H1 (cell line): ENCODE measurements around the gene PLD2. TPM values are rescaled to one million over a fixed set of nuclear protein-coding genes. Genes with fewer than 3 reads are reported as not detected.

ENCODE experiments used
- CTCF ChIA-PET: fragments of 300-600 bp; sonication (Branson Sonifier 250); formaldehyde crosslinking; loops from one replicate; lab custom pipeline; 2021; ENCODE audit not compliant: partially characterized antibody; lab: Charles Lee
- POLR2A ChIA-PET: fragments of 300-600 bp; sonication (Branson Sonifier 250); formaldehyde crosslinking; loops from one replicate; lab custom pipeline; 2021; ENCODE audit warnings: inconsistent platforms; ENCODE audit not compliant: partially characterized antibody; lab: Charles Lee
- DNase-seq, 2 experiments: peaks; one replicate each; pipeline versions ENCODE4 v3.0.0 to v3.0.0-alpha.2; 2010 to 2022; ENCODE audit warnings: low spot score in 2 of 2, low read depth in 1 of 2, mixed read lengths in 1 of 2
- FAIRE-seq: peaks from 2 replicates; lab custom pipeline; 2011; peaks lifted over from hg19 to GRCh38; lab: Jason Lieb, UNC
- H2AFZ ChIP-seq: 2 replicates; pipeline ENCODE4 v1.8.1; 2012; ENCODE audit warnings: low read length, inconsistent platforms
- H2AK5ac ChIP-seq: 2 replicates; pipeline ENCODE4 v1.6.1; 2013; ENCODE audit warnings: low read depth, low read length
- H2BK120ac ChIP-seq: replicated peaks from 2 replicates; pipeline ENCODE3; 2013; ENCODE audit warnings: low read depth, low read length, inconsistent platforms
- H2BK12ac ChIP-seq: 2 replicates; pipeline ENCODE4 v1.6.1; 2013; ENCODE audit warnings: low read depth, low read length
- H2BK15ac ChIP-seq: 2 replicates; pipeline ENCODE4 v1.6.1; 2013; ENCODE audit warnings: low read length
- H2BK20ac ChIP-seq: 2 replicates; pipeline ENCODE4 v1.6.1; 2013; ENCODE audit warnings: low read length
- H2BK5ac ChIP-seq: 2 replicates; pipeline ENCODE4 v1.6.1; 2013; ENCODE audit warnings: low read depth, low read length
- H3K14ac ChIP-seq: 2 replicates; pipeline ENCODE4 v1.6.1; 2013; ENCODE audit warnings: inconsistent platforms; ENCODE audit not compliant: insufficient read length
- H3K18ac ChIP-seq: 2 replicates; pipeline ENCODE4 v1.6.1; 2013; ENCODE audit warnings: low read length; ENCODE audit errors: extremely low read depth
- H3K23ac ChIP-seq: 2 replicates; pipeline ENCODE4 v1.6.1; 2013; ENCODE audit warnings: inconsistent platforms; ENCODE audit not compliant: insufficient read length
- H3K23me2 ChIP-seq: 2 replicates; pipeline ENCODE4 v1.6.1; 2013; ENCODE audit warnings: low read depth, low read length
- H3K27ac ChIP-seq: 2 replicates; pipeline ENCODE4 v1.6.1; 2011; ENCODE audit warnings: low read depth, low read length, inconsistent platforms
- H3K27me3 ChIP-seq, 4 experiments: replicated peaks in 1 of 4; 1 replicate in 1 of 4; 2 replicates in 3 of 4; pipeline versions ENCODE4 v1.6.1 to v1.8.1; 2011 to 2013; ENCODE audit warnings: low read length in 3 of 4, mild to moderate bottlenecking in 3 of 4, inconsistent platforms in 2 of 4, mixed read lengths in 2 of 4, moderate library complexity in 1 of 4; ENCODE audit not compliant: control insufficient read depth in 3 of 4, insufficient read depth in 3 of 4; ENCODE audit errors: extremely low read depth in 1 of 4
- H3K36me3 ChIP-seq, 4 experiments: 2 replicates each; pipeline versions ENCODE4 v1.6.1 to v1.8.1; 2011 to 2013; ENCODE audit warnings: mild to moderate bottlenecking in 4 of 4, low read length in 3 of 4, moderate library complexity in 2 of 4, control low read depth in 1 of 4, inconsistent platforms in 1 of 4; ENCODE audit not compliant: insufficient read depth in 4 of 4, control insufficient read depth in 2 of 4
- H3K4ac ChIP-seq: replicated peaks from 2 replicates; pipeline ENCODE3; 2013; ENCODE audit warnings: low read length, low read depth, mixed read lengths, inconsistent platforms; ENCODE audit not compliant: insufficient read length
- H3K4me1 ChIP-seq, 4 experiments: replicated peaks in 1 of 4; 1 replicate in 1 of 4; 2 replicates in 3 of 4; pipeline versions ENCODE4 v1.6.1 to v1.8.1; 2011 to 2013; ENCODE audit warnings: low read length in 3 of 4, inconsistent platforms in 2 of 4, mixed read lengths in 1 of 4; ENCODE audit not compliant: insufficient read depth in 4 of 4, control insufficient read depth in 3 of 4
- H3K4me2 ChIP-seq, 2 experiments: 2 replicates each; pipeline versions ENCODE4 v1.6.1 to v1.8.1; 2011 to 2013; ENCODE audit warnings: low read depth in 2 of 2, low read length in 2 of 2, control low read depth in 1 of 2, inconsistent platforms in 1 of 2, mild to moderate bottlenecking in 1 of 2; ENCODE audit not compliant: insufficient read depth in 1 of 2
- H3K4me3 ChIP-seq, 4 experiments: fragments of 200-600, 300-600 bp in 1 of 4; sonication (generic), shearing (Covaris generic), sonication (Bioruptor Twin) in 1 of 4; 2 replicates each; pipeline versions ENCODE4 v1.5.1 to v1.8.1; 2011 to 2016; ENCODE audit warnings: low read length in 4 of 4, low read depth in 3 of 4, control low read depth in 2 of 4, inconsistent platforms in 2 of 4, mild to moderate bottlenecking in 2 of 4, mixed read lengths in 1 of 4, moderate library complexity in 1 of 4; ENCODE audit not compliant: insufficient read depth in 2 of 4; ENCODE audit errors: extremely low read depth in 1 of 4
- H3K56ac ChIP-seq: replicated peaks from 2 replicates; pipeline ENCODE3; 2013; ENCODE audit warnings: low read depth, mild to moderate bottlenecking, mixed read lengths, low read length, inconsistent platforms; ENCODE audit not compliant: insufficient read length
- H3K79me1 ChIP-seq: 2 replicates; pipeline ENCODE4 v1.6.1; 2013; ENCODE audit warnings: low read depth, low read length, control low read depth
- H3K79me2 ChIP-seq, 2 experiments: 2 replicates each; pipeline versions ENCODE4 v1.6.1 to v1.8.1; 2012 to 2013; ENCODE audit warnings: low read length in 2 of 2, mild to moderate bottlenecking in 2 of 2, inconsistent platforms in 1 of 2; ENCODE audit not compliant: insufficient read depth in 2 of 2, control insufficient read depth in 1 of 2
- H3K9ac ChIP-seq, 4 experiments: replicated peaks in 1 of 4; 1 replicate in 1 of 4; 2 replicates in 3 of 4; pipeline versions ENCODE4 v1.6.1 to v1.8.1; 2011 to 2013; ENCODE audit warnings: low read depth in 3 of 4, low read length in 3 of 4, control low read depth in 2 of 4, mild to moderate bottlenecking in 2 of 4, moderate library complexity in 2 of 4, inconsistent platforms in 1 of 4; ENCODE audit errors: extremely low read depth in 1 of 4
- H3K9me3 ChIP-seq, 2 experiments: 2 replicates each; pipeline versions ENCODE4 v1.6.1 to v1.8.1; 2012 to 2013; ENCODE audit warnings: mild to moderate bottlenecking in 2 of 2, moderate library complexity in 2 of 2, control low read depth in 1 of 2, inconsistent platforms in 1 of 2, low read depth in 1 of 2, low read length in 1 of 2, mixed read lengths in 1 of 2; ENCODE audit not compliant: insufficient read depth in 2 of 2
- H4K20me1 ChIP-seq, 2 experiments: replicated peaks in 1 of 2; 2 replicates each; pipeline versions ENCODE3 to v1.8.1; 2011 to 2013; ENCODE audit warnings: inconsistent platforms in 2 of 2, low read length in 2 of 2, mild to moderate bottlenecking in 1 of 2; ENCODE audit not compliant: insufficient read depth in 2 of 2, control insufficient read depth in 1 of 2
- H4K5ac ChIP-seq: 2 replicates; pipeline ENCODE4 v1.6.1; 2013; ENCODE audit warnings: low read length, low read depth, mixed read lengths, inconsistent platforms; ENCODE audit not compliant: insufficient read length
- H4K8ac ChIP-seq: 2 replicates; pipeline ENCODE4 v1.8.0; 2013; ENCODE audit warnings: mild to moderate bottlenecking, moderate library complexity, low read length, inconsistent platforms; ENCODE audit not compliant: insufficient read depth; ENCODE audit errors: extremely low read depth
- H4K91ac ChIP-seq: replicated peaks from 2 replicates; pipeline ENCODE3; 2013; ENCODE audit warnings: low read length, mixed read lengths, inconsistent platforms; ENCODE audit not compliant: insufficient read length
- BRCA1 ChIP-seq: IDR thresholded peaks from 2 replicates; pipeline ENCODE4 v1.6.1; 2012; ENCODE audit warnings: low read depth, low read length, improper control_type of control experiment
- CEBPB ChIP-seq: IDR thresholded peaks from 2 replicates; pipeline ENCODE4 v1.6.1; 2012; ENCODE audit warnings: low read depth, low read length
- CHD2 ChIP-seq: IDR thresholded peaks from 2 replicates; pipeline ENCODE4 v1.6.1; 2012; ENCODE audit warnings: low read length, improper control_type of control experiment
- EP300 ChIP-seq, 2 experiments: IDR thresholded peaks; 1 replicate in 1 of 2; 2 replicates in 1 of 2; pipeline ENCODE4 v1.6.1; 2011 to 2012; ENCODE audit warnings: low read depth in 2 of 2, low read length in 2 of 2, mild to moderate bottlenecking in 2 of 2, borderline replicate concordance in 1 of 2, inconsistent platforms in 1 of 2, moderate library complexity in 1 of 2
- SAP30 ChIP-seq: fragments of 300-600 bp; sonication (generic); IDR thresholded peaks from 2 replicates; pipeline ENCODE4 v1.7.1; 2012; ENCODE audit warnings: low read length, moderate library complexity, mild to moderate bottlenecking, inconsistent platforms; ENCODE audit not compliant: insufficient read depth, insufficient replicate concordance
- TAF1 ChIP-seq: IDR thresholded peaks from 2 replicates; pipeline ENCODE4 v1.6.1; 2011; ENCODE audit warnings: mild to moderate bottlenecking, low read depth, low read length
- TBP ChIP-seq: IDR thresholded peaks from 2 replicates; pipeline ENCODE4 v1.6.1; 2011; ENCODE audit warnings: low read depth, low read length, improper control_type of control experiment
- YY1 ChIP-seq: IDR thresholded peaks from 2 replicates; pipeline ENCODE4 v1.6.1; 2011; ENCODE audit warnings: low read depth, mild to moderate bottlenecking, low read length
- WGBS, 2 experiments: shearing (Covaris generic) in 1 of 2; methylation state at CpG; one replicate each; pipeline versions ENCODE4 v1.1.6 to v1.1.7; 2013 to 2015; ENCODE audit warnings: low lambda C conversion rate in 2 of 2, mixed read lengths in 2 of 2, inconsistent platforms in 1 of 2, low coverage in 1 of 2, missing lambda C conversion rate in 1 of 2; ENCODE audit not compliant: insufficient replicate concordance in 2 of 2, insufficient coverage in 1 of 2, insufficient read length in 1 of 2; ENCODE audit errors: extremely low coverage in 1 of 2, missing lambda C conversion rate in 1 of 2; 5-methylcytosine and 5-hydroxymethylcytosine counted together
- polyA plus RNA-seq, 7 experiments: library from polyadenylated mRNA; depleted of rRNA in 3 of 7; stranded (reverse) in 5 of 7; unstranded in 2 of 7; fragments of >200 nt in 5 of 7; fragments of 200-250 nt in 2 of 7; gene quantifications; 1 replicate in 5 of 7; 2 replicates in 1 of 7; 4 replicates in 1 of 7; pipeline versions ENCODE4 v1.2.1 to v1.2.3, GENCODE V29; 2011 to 2013; ENCODE audit warnings: missing spikeins in 2 of 7, mixed read lengths in 2 of 7
- total RNA-seq: library from RNA; stranded (reverse); fragmentation: NEBNext Ultra II Directional; extraction: Animal tissue kit (Norgen Biotek cat#: 25700); gene quantifications from 2 replicates; pipeline ENCODE4 v1.2.1, GENCODE V29; 2021
- TF ChIP-seq, protein P1 (sequence below): IDR thresholded peaks from 2 replicates; pipeline ENCODE4 v1.6.1; 2012; ENCODE audit warnings: inconsistent platforms

The PLD2 gene
- total and polyA plus RNA-seq, 2 of the 8 experiments (the other 6 are each of a cell fraction or from before 2014, with no cell fraction given) = 44.3 to 48.4 TPM

DNA sequence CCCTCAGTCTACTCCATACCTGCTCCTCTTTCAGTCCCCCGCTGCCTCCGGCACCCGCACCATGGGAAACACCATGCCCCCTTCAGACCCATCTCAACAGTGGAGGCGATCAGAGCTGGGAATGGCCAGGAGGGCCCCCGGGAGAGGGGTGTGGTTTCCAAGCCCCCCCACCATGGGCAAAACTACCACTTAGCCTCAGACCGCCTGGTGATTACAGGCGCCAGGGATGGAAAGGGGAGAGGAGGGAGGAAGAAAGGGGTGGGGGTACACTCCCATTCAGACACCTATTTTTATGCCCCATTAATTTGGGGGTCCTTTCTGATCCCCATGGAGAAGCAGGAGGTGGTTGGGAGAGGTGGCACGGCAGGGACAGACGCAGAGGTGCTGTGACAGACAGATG is 4.7 kb upstream of the PLD2 start, which contains the start of gene C17orf114:
C17orf114 (minus strand) TSS at position 101 of the 400 bp plus-strand sequence.
- Histone ChIP-seq H4K5ac (no peak within 1 kb of the TSS), H3K79me2 (peaks cover 0 to 8% of the 10 kb centered on the region in 2 experiments; a peak in 2 of 4 replicates), H2BK15ac (no peak within 1 kb of the TSS), H4K91ac (no peak within 1 kb of the TSS), H2BK20ac (no peak within 1 kb of the TSS), H3K79me1 (peaks cover 4% of the 10 kb centered on the region), H3K9ac (no peak within 1 kb of the TSS), H3K23me2 (peaks cover 2% of the 10 kb centered on the region; the same call in 1 of the 2 replicates), H3K27ac (no peak within 1 kb of the TSS), H3K14ac (no peak within 1 kb of the TSS), H3K4me3 (no peak within 1 kb of the TSS), H2BK120ac (no peak within 1 kb of the TSS), H2AK5ac (no peak within 1 kb of the TSS; the same call in 1 of the 2 replicates), H3K27me3 (no peaks in the 10 kb centered on the region), H3K9me3 (no peaks in the 10 kb centered on the region), H3K56ac (no peak within 1 kb of the TSS), H4K20me1 (peaks cover 0 to 3% of the 10 kb centered on the region in 2 experiments), H2BK12ac (no peak within 1 kb of the TSS), H3K4ac (no peak within 1 kb of the TSS), H3K23ac (no peak within 1 kb of the TSS), H4K8ac (no peak within 1 kb of the TSS), H3K36me3 (peaks cover 0 to 19% (median 12%) of the 10 kb centered on the region in 4 experiments; a peak in 7 of 8 replicates), H3K18ac (no peak within 1 kb of the TSS), H3K4me1 (no peaks in the 10 kb centered on the region; a peak in 1 of 7 replicates), H2AFZ (no peak within 1 kb of the TSS), H2BK5ac (no peak within 1 kb of the TSS; the same call in 1 of the 2 replicates), H3K4me2 (no peak within 1 kb of the TSS)
- CTCF ChIA-PET = interaction anchor here (1.2 to 1.8 kb wide), 2 partner anchors 65 to 80 kb away, joined by 4 to 7 read pairs; no protein-coding TSS in a partner anchor
- WGBS, 2 experiments = 78% methylated on average over 7 of the region's 9 CpGs; no CpG with 5 or more reads in 1 of the 2 experiments
- no peak for FAIRE-seq
- TF ChIP-seq CEBPB (no peak), BRCA1 (no peak), SAP30 (no peak), EP300 (IDR thresholded peaks at IDR 0.05; ENCODE audit: borderline replicate concordance in 1 of 2, low read depth in 2 of 2, low read length in 2 of 2) (no peak), CHD2 (no peak), TBP (no peak), TAF1 (no peak), YY1 (no peak)
- TF ChIP-seq, protein P1, sequence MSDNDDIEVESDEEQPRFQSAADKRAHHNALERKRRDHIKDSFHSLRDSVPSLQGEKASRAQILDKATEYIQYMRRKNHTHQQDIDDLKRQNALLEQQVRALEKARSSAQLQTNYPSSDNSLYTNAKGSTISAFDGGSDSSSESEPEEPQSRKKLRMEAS = no peak
- POLR2A ChIA-PET = interaction anchor here (0.7 kb wide), 1 partner anchor 72 kb away, joined by 4 read pairs; no protein-coding TSS in a partner anchor
- no peak for DNase-seq
